ENCODE results near the gene TMEM63B. TPM values are rescaled to one million over a fixed set of nuclear protein-coding genes. Genes with fewer than 3 reads are reported as not detected.
A peak's percentile ranks its signal among the peaks of the same experiment; 100 is the strongest.
"Not testable (repeated sequence)": the region's sequence is repeated elsewhere in the genome, so short reads cannot be mapped to it uniquely, and the experiment has no call there.

Gene TMEM63B
- total RNA-seq, 1 experiment from 2014 or later: 45.0 TPM

DNA sequence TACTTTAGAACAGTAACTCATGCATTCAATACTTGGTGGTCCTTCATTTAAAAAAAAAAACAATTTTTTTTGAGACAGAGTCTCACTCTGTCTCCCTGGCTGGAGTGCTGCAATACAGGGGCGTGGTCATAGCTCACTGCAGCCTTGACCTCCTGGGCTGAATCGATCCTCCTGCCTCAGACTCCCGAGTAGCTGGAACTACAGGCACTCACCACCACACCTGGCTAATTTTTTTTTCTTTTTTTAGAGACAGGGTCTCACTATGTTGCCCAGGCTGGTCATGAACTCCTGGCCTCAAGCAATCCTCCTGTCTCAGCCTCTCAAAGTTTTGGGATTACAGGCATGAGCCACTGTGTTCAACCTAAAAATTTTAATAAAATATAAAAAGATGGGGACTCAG lies 17.2 kb downstream of the TMEM63B start:
- not testable (repeated sequence) for DNase-seq (ENCODE audit: low read depth)

DNA sequence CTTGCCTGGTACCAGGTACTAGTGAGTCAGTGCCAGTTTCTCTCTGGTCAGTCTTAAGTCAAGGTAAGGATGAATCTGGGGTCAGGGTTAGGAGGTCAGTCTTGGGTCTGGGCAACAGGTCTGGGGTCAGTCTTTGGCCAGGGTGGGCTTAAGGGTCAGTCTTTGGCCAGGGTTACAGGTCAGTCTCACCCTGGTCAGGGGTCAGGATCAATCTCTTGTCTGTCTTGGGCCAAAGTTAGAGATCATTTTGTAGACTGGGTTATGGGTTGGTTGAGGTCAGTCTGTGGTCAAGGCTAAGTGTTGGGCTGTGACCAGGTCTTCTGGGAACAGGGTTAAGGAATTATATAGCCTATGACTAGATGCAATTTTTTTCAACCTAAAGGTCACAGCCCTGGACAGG lies 18.5 kb downstream of the TMEM63B start:
- no peak for DNase-seq (ENCODE audit: low read depth)

DNA sequence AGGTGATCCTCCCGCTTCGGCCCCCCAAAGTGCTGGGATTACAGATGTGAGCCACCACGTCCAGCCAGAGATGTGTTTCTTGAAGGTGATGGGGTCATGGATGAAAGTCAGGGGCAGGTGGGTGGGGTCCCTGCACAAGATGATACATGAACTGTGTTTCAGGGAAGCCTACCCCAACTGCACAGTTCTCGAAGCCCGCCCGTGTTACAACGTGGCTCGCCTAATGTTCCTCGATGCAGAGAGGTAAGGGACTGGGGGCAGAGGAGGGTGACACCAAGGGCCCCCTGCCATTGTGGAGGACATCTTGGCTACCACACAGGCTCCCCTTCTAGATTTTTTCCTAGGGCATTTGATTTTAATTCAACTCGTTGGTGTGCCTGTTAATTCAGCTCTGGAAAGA lies 19.3 kb downstream of the TMEM63B start:
- DNase-seq (ENCODE audit: low read depth): no peak

DNA sequence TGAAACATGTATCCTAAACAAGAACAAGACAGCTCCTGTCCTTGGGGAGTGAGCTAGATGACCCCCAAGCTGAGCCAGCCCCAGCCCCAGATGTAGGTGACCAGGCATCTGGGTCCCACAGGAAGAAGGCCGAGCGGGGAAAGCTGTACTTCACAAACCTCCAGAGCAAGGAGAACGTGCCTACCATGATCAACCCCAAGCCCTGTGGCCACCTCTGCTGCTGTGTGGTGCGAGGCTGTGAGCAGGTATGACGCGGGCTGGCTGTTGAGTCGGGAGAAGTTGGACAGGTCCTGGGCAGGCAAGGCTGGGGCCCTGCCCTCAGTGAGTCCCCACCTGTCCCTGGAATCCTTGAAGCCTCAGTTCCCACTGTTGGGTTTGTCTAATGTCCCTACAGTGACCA lies 19.9 kb downstream of the TMEM63B start:
- no peak for DNase-seq (ENCODE audit: low read depth)

DNA sequence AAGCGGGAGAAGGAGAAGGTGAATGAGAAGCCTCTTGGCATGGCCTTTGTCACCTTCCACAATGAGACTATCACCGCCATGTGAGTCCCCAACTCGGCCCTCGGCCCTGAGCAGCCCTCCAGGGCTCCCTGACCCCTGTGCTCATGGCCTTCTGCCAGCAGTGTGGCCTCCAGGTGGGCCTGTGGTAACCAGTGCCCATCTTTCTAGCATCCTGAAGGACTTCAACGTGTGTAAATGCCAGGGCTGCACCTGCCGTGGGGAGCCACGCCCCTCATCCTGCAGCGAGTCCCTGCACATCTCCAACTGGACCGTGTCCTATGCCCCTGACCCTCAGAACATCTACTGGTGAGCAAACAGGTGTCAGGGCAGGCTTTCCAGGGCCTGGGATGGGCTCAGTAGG lies 21.0 kb downstream of the TMEM63B start:
- no peak for DNase-seq (ENCODE audit: low read depth)

DNA sequence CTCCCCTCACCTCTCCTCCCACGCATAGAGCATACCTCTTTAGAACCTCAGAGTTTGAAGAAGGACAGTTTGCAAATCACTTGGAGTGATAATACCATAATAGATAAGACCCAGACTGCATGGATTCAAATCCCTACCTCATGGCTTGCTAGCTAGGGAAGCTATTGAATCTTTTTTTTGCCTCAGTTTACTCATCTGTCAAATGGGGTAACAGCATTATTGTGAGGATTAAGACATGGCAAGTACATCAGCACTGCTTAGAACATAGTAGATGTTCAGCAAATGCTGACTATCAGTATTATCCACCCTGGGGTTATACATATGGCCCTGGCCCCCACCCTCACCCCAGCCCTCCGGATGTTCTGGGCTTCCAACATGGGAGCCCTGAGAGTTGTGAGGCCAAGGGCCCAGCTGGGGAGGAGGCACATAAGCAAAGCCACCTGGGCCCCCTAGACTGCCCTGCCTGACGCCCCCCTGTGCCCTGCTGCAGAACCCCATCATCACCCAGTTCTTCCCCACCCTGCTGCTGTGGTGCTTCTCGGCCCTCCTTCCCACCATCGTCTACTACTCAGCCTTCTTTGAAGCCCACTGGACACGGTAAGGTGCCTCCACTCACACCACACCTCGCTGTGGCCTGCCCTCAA lies 22.1 kb downstream of the TMEM63B start:
- DNase-seq (ENCODE audit: low read depth): no peak

DNA sequence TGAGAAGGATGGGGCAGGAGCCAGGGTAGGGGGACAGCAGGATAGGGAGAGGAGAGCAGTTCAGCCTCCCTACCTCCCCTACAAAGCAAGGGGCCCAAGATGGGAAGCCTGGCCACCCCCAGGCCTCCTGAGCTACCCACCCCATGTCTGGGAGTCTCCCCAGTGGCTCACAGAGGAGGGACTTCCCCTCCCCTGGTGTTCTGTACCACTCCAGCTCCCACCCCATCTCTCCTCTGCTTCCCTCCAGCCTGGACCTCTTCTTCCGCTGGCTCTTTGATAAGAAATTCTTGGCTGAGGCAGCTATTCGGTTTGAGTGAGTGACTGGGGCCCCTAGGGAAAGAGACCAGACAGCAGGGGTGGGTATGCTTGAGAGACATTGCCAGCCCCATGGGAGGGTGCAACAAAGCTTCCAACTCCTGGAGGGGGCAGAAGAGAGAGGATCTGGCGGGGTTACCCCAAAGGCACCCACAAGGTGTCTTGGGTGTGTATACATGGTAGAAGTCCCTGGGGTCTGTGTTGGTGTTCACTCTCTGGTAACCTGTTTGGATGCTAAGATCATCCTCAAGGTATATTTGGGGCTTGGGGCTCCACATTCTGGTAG lies 23.1 kb downstream of the TMEM63B start:
- no peak for DNase-seq (ENCODE audit: low read depth)

DNA sequence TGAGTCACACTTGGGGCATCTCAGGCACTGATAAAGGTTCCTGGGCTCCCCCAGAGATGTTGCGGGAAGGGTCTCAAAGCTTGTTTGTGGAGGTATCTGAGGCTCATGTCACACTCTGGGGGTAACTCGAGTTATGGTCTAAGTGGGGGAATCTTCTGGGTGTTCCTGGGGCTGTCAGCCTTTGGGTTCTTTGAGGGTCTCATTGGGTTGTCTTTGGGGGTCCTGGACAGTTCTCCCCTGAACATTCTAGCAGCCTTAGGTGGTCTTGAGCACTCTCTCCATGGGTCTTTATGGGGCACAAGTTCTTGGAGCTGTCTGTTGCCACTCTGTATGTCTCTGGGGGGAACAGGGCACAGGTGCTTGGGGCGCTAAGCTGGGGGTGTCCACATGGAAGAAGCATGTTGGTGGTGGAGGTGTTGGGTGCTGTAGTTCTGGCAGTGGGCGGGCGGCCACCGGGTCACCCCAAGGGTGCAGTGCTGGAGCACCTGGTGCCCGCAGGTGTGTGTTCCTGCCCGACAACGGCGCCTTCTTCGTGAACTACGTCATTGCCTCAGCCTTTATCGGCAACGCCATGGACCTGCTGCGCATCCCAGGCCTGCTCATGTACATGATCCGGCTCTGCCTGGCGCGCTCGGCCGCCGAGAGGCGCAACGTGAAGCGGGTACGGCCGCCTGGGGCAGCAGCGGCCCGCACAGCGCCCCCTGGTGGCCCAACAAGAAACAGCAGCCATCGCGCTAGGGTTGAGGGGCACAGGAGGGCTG lies 24.2 kb downstream of the TMEM63B start:
- DNase-seq (ENCODE audit: low read depth): peak; percentile 51

DNA sequence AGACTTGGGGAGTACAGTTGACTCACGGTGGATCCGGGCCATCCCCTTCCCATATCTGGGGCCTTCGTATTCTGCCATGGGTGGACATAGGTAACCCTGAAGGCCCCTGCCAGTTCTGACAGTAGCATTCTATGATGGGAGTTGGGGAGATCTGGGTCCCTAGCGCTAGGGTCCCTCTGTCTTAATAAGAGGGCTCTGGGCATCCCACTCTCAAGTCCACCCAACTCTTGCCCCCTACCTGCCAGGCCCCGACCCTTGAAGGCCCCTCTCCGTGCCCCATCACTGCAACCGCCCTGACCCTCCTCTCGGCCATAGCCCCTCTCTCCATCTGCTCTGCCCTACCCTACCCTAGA lies 24.7 kb downstream of the TMEM63B start:
- no peak for DNase-seq (ENCODE audit: low read depth)

DNA sequence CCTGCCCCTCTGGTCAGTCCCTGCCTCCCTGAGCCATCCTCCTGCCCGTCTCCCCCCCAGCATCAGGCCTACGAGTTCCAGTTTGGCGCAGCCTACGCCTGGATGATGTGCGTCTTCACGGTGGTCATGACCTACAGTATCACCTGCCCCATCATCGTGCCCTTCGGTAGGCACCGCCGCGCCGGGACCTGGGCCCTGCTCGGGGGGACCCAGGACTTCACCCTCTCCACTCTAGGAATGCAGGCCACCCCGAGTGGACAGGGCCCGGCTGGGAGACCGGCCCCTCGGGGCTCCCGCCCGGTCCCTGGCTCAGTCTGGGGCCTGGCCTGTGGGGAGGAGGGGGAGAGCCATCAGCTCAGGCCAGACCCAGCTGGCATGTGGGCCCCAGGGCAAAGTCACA lies 25.2 kb downstream of the TMEM63B start:
- no peak for DNase-seq (ENCODE audit: low read depth)

DNA sequence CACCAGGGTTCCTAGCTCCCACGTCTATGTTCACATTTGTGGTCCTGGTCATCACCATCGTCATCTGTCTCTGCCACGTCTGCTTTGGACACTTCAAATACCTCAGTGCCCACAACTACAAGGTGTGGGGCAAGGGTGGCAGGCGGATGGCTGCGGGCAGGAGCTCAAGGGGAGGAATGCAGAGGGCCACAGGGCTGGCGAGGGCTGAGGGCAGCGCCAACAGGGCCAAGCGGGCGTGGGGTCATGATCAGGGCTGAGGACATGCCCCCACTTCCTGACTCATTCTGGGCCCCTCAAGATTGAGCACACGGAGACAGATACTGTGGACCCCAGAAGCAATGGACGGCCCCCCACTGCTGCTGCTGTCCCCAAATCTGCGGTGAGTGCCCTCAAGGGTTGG lies 26.7 kb downstream of the TMEM63B start:
- DNase-seq (ENCODE audit: low read depth): no peak

DNA sequence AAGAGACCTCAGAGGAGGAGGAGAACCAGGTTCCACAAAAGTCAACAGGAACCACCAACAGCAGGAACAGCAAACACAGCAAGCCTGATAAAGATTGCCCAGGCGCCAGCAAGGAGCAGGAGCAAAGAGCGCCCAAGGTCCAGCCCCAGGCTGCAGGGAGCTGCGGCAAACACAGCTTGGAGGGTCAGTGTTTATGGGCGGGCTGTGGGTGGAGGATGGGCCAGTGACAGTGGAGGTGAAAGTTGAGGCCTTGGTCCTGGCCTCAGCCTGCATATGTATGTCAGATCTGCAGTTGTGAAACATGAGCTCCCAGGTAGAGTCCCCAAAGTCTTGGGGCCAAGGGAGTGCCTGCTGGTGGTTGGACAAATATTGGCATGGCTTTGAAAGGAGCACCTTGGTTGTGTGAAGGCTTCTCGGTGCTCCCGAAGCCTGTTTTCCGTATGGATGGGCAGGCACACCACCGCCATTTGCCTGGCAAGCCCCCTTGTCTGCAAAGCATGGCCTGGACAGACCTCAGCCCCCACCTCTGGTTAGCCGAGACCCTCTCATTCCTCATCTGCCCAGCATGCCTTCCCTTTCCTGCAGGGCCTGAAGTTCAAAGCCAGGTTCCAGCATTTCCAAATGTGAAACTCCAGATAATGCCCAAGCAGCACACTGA lies 29.3 kb downstream of the TMEM63B start:
- no peak for DNase-seq (ENCODE audit: low read depth)

DNA sequence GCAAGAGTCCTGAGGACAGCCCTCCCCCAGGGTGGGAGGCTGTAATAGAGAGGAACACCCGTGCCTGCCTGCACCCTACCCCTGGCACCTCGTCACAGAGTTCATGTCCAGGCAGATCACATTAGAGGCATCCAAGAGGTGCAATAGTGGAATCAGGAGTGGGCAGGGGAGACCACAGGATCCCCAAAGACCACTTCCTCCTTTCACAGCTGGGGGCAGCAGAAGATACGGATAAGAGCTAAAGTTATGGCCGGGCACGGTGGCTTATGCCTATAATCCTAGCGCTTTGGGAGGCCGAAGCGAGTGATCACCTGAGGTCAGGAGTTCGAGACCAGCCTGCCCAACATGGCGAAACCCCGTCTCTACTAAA lies 29.8 kb downstream of the TMEM63B start:
- DNase-seq (ENCODE audit: low read depth): no peak

DNA sequence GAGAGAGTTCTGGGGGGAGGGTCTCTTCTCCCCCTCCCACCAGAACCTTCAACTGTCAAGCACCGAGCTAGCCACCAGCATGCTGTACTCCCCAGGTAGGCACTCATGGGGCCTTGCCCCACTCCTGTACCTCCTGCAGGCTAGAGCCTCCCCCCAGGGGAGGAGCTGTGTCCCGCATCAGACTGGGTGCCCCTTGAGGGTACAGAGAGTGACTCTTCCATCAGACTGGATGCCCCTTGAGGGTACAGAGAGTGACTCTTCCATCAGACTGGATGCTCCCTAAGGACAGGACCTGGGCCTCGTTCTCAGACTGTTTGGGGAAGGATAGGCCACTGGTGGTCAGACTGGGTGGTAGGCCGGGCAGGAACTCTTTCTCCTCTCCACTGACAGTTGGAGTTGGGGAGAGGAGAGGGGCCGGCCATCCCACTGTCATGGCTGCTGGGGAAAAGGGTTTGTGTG lies 31.4 kb downstream of the TMEM63B start, which contains the start of gene CAPN11:
Gene CAPN11, plus strand, starts transcription at position 51 of the 459 bp plus-strand sequence. Its CDS starts 29 bp downstream, at position 80.
- DNase-seq (ENCODE audit: low read depth): no peak

DNA sequence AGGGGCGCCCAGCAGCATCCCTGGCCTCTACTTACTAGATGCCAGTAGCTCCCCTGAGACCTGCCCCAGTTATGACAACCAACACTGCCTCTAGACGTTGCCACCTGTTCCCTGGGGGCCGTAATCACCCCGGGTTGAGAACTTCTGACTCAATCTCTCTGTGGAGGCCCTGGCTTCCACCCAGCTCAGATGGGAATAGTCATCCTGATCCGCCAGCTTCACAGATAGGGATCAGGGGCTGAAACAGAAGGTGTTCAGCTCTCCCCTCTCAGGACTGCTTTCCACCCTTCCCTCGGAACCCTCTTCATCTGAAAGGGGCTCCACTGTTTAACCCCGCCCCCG lies 34.6 kb downstream of the TMEM63B start:
- DNase-seq (ENCODE audit: low read depth): peak; percentile 93

DNA sequence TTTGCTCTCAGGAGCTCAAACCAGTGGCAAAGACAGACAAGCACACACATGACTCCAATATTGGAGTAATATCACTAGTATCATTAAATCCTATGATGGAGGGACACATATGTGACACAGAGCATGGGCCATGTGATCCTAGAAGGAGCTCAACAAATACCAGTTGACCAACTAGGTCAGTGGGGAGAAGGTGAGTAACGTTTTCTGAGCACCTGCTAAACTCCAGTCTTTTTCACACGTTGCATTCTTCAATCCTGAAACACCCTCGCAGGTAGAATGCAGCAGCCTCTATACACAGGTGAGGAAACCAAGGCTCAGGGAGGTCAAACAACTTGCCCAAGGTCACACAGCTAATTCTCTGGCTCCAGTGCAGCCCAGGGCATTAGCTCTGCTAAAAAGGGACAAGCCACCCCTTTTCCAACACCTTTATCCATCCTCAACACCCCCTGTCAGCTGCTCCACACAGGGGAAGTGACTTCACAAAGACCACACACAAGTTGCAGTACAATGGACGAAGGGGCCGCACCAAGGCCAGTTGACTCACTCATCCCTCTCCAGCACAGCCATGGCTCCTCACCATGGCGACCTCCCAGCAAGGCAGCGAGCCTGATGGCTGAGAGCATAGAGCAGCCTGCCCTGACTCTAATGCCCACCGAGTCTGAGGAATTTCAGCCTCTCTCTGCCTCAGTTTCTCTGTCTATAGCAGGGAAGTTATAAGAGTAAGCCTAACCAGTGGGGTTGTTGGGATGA lies 35.7 kb downstream of the TMEM63B start:
- no peak for DNase-seq (ENCODE audit: low read depth)

DNA sequence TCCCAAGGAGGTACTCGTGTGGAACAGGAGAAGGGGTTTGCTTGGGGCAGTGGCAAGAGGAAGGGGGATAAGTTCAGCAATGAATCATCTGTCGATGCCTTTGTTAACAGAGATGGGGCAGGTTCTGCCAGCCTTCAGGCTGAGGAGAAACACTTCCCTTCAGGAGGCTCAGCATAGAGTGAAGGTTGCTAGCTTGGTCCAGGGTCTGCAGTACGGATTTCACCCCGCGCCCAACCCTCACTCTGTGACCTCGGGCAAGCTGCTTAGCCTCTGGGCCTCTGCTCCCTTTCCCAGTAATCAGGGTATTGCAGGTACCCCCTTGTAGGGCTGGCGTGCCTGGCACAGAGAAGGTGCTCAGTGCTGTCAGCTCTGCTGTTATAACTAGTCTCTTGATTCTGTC lies 38.8 kb downstream of the TMEM63B start:
- DNase-seq (ENCODE audit: low read depth): no peak

DNA sequence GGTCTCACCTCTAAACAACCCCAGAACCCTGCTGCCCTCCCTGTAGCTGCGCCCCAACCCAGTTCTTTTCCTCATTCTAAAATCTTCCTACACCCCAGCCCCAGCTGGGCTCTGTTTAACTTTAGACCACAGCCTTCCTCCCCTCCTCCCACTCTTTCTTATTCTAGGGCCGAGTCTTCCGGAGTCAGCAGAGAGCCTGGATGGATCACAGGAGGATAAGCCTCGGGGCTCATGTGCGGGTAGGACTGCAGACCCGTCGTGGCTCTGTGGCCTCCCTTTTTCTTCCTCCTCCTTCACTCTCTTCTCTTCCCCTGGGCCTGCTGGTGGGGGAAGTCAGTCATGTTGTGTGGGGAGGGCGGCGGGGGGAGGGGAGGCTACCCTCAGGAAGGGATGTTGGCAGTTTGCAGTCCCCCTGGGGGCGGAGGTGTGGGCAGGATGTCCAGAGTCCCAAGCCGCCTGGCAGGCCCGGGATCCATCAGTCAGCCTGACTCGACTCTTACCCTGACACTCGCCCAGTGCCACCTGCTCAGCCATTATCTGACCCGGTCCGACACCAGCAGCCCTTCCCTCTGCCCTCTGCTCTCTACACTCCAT lies 39.3 kb downstream of the TMEM63B start:
- no peak for DNase-seq (ENCODE audit: low read depth)

DNA sequence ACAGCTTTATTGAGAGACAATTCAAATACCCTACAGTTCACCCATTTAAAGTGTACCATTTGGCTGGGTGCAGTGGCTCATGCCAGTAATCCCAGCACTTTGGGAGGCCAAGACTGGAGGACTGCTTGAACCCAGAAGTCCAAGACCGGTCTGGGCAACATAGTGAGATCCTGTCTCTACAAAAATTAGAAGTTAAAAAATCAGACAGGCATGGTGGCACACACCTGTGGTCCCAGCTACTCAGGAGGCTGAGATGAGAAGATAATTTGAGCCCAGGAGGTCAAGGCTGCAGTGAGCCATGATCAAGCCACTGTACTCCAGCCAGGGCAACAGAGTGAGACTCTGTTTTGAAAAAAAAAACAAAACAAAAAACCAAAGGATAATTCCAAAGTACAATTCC lies 40.2 kb downstream of the TMEM63B start:
- no peak for DNase-seq (ENCODE audit: low read depth)

DNA sequence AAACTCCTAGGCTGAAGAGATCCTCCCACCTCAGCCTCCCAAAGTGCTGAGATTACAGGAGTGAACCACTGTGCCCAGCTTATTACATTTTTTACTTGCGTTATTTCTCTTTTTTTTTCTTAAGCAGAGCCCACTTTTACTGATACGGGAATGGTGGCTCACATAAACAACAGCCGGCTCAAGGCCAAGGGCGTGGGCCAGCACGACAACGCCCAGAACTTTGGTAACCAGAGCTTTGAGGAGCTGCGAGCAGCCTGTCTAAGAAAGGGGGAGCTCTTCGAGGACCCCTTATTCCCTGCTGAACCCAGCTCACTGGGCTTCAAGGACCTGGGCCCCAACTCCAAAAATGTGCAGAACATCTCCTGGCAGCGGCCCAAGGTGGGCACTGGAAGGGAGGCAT lies 41.8 kb downstream of the TMEM63B start:
- DNase-seq (ENCODE audit: low read depth): no peak

DNA sequence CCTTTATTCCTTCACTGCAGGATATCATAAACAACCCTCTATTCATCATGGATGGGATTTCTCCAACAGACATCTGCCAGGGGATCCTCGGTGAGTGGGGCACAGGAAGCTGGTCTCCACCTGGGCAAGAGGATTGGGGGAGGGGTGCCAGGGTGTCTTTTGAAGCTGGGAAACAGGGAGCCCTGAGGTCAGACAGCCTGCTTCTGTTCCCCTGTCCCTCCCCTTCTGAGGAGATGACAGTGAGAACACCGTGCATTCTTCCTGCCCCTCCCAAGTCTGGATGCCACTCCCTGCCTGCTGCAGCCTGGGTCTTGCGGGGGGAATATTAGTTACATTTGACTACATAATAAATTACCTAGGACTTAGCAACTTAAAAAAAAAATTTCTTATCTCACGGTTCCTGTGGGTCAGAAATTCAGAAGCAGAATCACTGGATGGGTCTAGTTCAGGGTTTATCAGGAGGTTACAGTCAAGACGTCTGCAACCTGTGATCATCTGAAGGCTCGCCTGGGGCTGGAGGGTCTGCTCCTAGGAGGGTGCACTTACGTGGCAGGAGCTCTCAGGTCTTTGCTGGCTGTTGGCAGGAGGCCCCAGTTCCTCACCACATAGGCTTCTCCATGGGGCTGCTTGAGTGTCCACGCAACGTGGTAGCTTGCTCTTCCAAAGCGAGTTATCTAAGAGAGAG lies 42.7 kb downstream of the TMEM63B start:
- no peak for DNase-seq (ENCODE audit: low read depth)

Data from M059J (cell line).